RKO (cell line): ENCODE measurements around the gene SLC2A13.
"Not testable (repeated sequence)": the region's sequence is repeated elsewhere in the genome, so short reads cannot be mapped to it uniquely, and the experiment has no call there.

Experiments
- DNase-seq: peaks from one replicate; pipeline ENCODE4 v3.0.0-alpha.2; 2016; ENCODE audit warnings: low spot score

Gene SLC2A13

DNA sequence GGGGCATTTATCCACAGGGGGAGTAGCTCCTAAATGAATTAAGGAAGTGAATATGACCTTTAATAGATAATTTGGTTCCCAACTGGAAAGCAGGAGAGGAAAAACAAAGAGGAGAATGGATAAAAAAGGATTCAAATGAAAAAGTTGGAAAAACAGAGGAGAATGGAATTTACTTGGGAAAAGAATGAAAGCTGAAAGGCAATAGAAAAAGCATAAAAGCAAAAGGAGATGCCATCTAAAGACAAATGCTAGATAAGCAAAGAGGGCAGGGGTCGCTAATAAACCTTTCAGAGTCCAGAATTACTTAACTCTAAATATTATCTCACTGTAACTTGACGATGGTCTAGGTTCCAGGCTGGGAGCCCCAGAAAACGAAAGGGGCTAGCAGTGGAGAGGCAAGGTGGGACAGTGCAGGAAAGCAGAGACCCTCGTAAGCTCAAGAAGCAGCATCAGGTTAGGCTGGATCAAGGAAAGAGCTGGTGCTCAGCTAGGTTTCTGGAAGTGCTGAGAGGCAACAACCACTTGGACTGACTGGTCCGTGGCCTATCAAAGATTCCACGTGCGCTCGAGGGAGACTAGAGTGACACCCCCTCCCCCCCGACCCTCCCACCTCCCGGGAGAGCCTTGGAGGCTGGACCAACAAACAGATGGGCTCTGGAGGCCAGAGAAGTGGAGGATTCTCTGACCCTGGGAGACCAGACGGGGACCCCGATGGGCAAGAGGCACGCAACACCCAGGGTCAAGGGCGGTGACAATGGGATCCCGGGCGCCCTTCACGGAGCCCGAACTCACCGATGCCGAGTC, 1.2 kb downstream of the SLC2A13 start:
- peak; percentile 20 for DNase-seq

DNA sequence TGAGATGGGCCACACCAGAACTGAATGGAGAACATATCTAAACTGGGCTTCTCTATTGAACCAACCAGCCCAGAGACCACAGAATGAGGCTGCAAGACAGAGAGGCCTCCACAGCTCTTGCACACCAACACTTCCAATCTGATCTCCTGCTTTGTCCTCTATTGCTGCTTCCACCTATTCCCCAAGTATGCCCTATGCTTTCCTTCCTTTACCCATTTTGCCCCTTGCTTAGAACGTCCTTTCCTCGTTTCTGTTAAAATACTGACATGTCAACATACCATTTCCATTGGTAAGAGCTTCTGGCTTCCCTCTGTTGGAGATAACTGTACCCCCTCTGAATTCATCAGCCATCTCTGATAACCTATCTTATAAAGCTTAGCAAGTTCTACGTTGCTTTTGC, 2.8 kb downstream of the SLC2A13 start:
- no peak for DNase-seq

DNA sequence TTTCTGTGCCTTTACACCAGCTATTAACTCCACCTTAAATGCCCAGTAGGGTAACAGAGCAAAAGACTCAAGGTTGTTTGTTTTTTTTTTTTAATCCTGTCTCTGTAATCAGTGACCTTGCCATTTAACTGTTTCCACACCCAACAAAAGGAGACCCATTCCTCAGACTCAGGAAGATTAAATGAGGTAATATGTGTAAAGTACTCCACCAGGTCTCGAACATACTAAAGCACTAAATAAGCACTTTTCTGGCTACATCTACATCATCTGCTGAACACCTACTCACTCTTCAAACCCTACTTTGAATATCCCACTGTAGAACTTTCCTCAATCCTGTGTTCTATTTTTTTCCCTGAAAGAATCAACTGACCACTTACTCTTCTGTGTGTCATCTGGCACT, 4.1 kb downstream of the SLC2A13 start:
- DNase-seq = no peak

DNA sequence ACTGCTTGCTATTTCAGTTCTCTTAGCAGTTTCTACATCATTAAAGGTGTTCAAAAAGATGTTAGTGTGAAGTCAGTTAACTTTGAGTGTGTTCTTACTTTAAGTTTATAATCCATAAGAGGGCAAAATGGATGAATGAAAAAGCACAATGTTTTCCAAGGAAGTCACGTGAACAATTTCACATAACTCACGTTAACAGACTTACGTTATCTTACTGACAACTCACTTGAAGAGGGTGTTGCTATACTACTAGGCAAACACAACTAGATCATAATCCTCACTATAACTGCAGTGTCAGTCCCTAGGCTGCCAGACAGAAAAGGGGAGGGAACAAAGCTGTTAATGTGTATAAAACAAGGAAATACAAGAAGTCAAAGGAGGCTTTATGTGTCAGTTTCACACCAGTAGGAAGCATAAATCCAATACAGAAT, 6.4 kb downstream of the SLC2A13 start:
- DNase-seq = no peak

DNA sequence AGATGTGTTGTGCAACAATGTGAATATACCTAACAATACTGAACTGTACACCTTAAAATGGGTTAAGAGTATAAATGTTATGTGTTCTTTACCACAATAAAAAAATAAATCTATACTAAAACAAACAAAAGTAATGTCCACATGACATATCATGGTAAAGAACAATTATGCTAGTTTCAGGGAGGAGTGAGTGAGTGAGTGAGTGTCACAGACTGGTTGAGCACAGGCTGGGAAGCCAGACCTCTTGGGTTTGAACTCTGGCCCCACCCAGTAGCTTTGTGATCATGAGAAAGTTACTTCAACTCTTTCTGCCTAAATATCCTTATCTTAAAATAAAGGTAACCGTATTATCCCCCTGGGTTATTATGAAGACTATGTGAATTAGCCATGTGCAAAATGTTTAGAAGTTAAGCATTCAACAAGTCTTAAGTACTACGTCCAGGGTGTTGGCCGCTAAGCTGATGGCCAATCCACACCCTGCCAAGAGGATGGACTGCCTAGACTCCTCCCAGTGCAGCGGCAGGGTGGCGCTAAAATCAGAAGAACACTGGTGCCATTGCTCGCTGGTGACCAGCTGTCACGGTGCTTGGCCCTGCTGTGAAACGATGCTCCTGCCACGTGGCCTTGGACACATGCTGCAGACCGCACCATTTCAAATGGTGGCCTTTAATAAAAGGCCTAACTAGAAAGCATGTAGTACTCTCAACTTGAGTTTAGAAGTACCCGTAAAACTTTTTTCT, 7.3 kb downstream of the SLC2A13 start:
- DNase-seq = no peak

DNA sequence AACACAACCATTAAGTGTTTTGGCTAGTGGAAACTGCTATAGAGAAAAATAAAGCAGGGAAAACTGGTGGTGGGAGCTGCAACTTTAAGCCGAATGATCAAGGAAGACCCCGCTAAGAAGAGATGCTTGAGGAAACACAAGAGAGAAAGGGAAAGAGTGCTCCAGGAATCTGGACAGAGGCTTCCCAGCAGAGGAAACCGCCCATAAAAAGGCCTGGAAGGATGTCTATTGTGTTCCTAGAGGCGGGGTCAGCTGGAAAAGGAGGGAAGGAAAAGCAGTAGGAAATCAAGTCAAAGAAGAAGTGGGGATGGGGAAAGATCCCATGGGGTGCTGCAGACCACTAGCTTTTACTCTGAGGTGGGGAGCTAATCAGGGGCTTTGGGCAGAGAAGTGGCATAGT, 12.4 kb downstream of the SLC2A13 start:
- no peak for DNase-seq

DNA sequence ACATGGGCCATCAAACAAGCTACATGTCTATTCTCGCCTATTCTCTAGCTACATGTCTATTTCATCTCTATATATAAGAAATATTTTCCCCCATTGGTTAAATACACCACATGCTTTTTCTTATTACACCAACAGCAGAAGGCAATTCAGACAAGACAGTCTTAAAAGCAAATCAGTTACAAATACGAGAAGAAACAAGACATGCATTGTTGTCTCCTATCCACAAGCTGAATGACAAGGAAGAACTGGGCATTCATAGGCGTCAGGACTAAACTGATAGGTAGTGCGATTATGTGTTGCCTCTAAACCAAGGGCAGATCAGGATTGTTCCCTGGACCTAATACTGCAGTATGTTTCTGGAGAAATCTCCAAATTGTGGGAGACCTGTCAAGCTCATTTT, 19.4 kb downstream of the SLC2A13 start:
- DNase-seq = no peak

DNA sequence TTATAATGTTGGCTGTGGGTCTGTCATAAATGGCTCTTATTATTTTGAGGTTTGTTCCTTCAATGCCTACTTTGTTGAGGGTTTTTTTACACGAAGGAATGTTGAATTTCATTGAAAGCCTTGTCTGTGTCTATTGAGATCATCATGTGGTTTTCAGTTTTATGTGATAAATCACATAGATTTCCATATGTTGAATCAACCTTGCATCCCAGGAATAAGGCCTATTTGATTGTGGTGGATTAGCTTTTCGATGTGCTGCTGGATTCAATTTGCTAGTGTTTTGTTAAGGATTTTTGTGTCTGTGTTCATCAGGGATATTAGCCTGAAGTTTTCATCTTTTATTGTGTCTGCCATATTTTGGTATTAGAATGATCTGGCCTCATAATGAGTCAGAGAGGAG, 27.6 kb downstream of the SLC2A13 start:
- DNase-seq = no peak

DNA sequence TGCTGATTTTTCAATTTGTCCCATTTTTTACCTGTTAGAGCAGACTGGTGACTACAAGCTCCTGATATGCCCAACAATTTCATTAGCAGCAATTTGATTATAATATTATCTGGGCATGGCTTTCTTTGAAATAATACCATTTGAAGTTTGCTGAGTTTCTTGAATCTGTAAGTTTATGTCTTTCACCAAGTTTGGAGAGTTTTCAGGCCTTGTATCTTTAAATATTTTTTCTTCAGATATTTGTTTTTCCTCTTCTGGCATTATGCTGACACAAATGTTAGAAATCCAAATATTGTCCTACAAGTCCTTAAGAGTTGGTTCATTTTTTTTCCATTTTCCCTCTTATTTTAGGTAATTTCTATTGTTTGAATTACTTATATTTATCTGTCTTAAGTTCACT, 30.4 kb downstream of the SLC2A13 start:
- DNase-seq = no peak

DNA sequence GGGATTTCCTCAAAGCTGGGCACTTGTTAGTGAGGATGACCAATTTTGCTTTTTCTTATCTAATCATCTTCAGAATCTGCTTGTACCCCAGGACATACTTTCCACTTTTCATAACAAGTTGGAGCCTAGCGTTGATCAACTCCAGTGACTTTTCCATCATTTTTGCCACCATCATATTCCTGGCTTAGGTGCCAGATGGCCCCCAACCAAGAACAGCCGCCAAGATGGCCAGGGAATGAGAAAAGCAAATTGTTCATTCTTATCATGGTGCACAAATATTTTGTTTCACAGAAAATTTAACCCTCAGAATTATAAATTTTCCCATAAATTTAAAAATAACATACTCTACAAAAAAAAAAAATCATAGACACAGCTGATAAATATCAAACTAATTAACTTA, 37.5 kb downstream of the SLC2A13 start:
- DNase-seq = no peak

DNA sequence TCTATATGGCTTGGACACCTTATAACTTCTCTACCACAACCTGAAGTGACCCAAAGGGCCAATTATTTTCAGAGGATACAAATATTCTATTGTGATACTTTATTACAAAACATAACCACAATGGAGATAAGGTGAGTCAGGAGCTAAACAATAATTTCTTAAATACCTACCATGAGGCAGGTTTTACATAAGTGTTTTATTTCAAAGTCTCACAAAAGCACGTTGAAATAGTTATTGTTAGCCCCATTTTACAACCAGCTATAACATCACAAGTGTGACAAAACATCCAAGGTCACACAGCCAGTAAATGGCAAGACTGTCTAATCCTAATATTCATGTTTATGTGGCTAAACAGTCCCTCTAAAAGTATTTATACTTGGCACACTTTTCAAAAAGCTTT, 40.2 kb downstream of the SLC2A13 start:
- DNase-seq = no peak

DNA sequence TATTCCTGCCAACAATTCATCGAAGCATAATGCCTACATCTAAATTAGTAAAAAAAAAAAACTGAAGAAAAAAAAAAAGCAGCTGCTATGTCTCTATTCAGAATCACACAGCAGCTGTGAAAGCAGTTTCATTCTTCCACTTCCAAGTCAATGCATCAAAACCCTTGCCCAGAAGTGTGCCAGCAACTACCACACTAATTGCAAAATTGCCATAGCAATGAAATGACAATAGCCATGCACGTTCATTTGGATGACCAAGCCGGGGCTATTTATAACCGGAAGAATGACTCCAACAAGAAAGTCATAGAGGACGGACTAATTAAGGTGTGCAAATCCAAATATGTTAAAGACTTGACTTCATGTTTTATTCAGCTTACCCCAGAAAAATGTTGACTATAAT, 42.5 kb downstream of the SLC2A13 start:
- DNase-seq = peak; percentile 67

DNA sequence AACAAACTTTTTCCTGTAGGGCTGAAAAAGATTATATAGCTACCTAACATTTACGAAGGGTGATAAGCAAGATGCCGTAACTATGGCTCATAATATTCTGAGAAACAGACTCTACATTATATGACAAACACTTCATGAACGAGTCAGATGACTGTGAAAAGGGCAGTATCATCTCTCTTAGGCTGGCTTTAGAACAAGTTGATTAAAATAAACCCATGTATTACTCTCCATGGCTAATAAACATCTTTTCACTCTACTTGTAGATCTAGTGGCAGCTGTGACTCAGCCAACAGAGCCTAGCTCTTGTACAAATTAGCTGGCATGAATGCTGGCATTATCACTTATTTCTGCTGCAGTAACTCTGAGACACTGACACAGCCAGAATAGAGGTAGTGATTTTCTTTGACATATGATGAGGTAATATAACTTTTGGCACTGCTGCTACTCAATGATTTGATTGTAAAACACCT, 47.1 kb downstream of the SLC2A13 start:
- peak; percentile 14 for DNase-seq

DNA sequence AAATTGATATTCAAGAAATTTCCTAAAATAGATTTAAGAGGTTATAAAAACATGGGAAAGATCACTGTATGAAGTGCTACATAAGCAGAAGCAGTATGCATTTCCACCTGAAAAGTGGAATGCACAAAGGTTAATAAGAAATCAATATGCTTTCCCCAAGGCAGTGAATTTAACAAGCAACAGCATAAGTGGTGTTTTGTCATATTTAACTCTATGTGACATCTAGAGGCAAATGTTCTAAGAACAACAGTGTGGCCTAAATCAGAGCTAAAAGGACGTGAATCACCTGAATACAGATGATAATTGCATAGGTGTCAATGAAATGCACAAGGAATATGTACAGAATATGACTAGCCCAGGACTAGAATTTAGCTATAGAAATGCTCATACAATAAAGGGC, 49.5 kb downstream of the SLC2A13 start:
- no peak for DNase-seq

DNA sequence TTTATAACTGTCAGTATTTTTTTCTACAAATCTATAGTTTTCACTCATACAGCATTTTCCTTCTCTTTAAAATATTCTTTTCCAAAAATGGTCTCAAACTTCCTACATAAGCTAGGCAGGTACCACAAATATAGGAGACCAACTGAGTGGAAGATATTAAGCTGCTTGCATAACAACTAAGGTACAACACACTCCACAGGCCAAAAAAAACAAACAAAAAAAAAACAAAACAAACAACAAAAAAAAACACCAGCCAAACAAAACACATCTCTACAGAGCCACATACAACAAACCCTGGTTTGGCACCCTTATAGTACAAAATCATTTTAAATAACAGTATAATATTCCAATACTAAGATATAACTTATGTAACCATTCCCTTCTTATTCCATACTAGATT, 50.1 kb downstream of the SLC2A13 start:
- no peak for DNase-seq

DNA sequence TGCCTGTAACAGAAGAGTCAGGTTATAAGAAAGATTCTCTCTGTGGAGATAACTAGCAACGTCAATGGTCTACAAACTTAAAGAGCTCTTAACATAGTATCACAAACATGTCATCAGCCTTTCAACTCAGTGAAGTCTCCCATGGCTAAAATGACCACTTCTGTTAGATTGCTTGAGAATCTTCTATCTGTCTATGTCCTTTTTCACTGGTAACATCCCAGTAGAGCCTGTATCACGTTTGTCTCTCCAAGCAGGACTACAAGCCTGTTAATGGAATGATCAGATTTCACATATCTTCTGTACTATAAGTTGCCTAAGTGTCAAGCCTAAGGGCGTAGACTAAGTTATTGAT, 50.7 kb downstream of the SLC2A13 start:
- no peak for DNase-seq

DNA sequence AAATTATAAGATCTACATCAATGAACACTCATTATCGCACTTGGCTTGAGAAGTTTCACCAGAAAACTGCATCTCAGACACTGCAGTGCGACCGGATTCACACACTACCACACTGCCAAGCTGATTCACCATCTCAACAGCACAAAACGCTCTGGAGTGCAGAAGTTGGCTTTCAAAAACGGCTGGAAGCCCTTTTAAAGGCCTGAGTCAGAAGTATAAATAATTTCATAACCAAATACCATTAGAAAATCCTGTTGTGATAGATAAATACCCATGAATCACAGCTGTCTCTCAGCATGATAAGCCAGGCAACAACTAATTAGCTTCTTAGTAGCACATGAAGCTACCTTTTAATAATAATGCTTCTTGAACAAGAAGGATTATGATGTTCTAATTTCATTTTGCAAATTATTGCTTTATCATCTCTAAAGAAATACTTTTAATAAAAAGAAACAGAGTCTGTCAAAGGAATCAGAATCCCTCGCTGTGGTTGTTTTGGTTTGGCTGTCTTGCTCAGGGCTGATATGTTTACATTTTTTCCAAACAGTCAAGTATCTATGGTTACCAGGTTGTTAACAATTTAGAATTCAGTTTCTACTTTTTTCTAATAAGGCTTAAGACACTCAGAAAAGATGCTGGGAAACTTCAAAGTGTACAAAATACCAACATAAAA, 51.2 kb downstream of the SLC2A13 start:
- no peak for DNase-seq

DNA sequence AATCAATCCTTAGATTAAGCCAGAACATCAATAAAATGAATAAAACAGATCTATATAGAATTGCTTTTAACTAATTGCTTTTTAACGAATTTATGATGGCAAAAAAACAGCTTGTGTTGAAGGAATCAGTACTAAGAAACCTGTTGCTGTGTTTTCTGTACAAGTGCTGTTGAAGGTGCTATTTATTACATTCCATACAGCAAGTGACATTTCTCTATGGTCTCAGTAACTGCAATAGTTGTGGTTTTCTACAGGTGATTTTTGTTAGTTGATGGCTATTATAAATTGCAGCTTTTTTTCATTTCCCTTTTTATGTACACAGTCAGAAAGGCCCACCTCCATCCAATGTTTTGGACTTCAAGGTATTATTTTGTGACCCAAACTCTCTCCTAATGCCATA, 56.6 kb downstream of the SLC2A13 start:
- DNase-seq = no peak

DNA sequence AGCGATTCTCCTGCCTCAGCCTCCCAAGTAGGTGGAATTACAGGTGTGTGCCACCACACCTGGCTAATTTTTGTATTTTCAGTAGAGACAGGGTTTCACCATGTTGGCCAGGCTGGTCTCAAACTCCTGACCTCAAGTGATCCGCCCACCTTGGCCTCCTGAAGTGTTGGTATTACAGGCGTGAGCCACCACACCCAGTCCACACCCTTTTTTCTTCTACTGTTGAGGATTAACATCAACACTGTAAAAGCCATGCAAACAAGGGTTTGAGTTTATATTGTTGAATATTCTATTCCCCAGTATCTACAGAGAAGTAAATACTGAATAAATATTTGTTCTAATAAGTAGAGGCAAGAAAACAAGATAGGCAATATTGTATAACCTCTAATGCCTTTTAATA, 58.9 kb downstream of the SLC2A13 start:
- DNase-seq = not testable (repeated sequence)

DNA sequence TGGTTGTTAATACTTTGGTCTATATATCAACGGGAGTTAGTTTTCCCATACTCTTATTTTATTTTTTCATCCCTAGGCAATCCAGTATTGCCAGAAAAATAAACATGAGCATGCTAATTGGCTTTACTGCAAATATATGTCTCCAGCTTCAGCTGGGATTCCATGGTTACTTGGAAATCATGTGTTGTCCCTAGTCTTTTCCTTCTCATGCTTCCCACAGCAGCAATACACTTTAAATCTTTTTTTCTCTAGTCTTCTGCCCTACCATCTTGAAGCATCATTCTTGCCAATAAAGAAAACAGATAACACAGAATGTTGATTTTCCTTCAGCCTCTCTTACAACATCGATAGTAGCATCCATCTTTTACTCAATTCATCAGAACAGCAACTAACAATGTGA, 60.2 kb downstream of the SLC2A13 start:
- DNase-seq = no peak

DNA sequence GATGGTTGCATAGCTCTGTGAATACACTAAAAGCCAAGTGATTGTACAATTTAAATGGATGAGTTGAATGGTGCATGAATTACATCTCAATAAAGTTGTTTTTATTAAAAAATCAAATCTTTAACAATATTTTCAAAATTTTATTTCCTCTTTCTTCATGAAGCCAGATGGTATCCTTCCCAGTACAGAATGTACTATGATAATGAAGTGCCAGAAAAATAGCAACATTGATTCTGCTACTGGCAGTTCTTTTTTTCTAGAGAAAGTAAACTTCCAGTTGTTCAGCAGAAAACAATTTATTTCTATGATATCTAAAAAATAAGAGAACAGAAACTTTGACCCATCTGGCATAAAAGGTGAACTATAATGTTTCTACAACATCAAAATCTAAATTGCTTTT, 61.5 kb downstream of the SLC2A13 start:
- DNase-seq = no peak

DNA sequence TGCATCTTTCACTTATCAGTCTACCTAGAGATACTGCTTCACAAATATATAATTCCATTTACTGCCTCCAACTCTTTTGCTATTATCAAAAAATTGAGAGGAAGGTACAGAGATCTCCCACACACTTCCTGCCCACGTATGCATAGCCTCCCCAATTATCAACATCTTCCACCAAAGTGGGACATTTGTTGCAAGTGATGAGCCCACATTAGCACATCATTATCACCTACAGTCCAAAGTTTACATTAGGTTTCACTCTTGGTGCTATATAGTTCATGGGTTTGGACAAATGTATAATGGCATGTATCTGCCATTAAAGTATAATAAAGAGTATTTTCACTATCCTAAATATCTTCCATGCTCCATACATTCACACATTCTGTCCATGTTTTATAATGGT, 66.3 kb downstream of the SLC2A13 start:
- DNase-seq = no peak

DNA sequence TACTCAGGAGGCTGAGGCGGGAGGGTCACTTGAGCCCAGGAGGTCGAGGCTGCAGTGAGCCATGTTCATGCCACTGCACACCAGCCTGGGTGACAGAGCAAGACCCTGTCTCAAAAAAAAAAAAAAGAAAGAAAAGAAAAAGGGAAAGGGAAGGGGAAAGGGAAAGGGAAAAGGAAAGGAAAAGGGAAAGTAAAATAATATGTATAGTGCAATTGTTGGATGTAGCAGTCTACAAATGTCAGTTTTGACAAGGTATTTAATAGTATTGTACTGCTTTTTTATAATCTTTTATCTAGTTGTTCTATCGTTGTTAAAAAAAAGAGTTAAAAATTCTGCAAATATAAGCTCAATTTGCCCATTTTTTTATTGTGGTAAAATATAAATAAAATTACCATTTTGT, 67.3 kb downstream of the SLC2A13 start:
- DNase-seq = no peak
